CD4-positive, alpha-beta T cell (primary cell): ENCODE data around the gene ZNF365. TPM values are rescaled to one million over a fixed set of nuclear protein-coding genes. Genes with fewer than 3 reads are reported as not detected.

Source experiments
- ATAC-seq: fragments of 200-7000 bp; cut with Tn5 transposase; one replicate; pipeline ENCODE4 v1.10.0; 2022; ENCODE audit warnings: mild to moderate bottlenecking; ENCODE audit not compliant: poor library complexity
- CTCF ChIA-PET: fragments of 350-600 bp; sonication (Branson Sonifier 250); formaldehyde crosslinking; loops from one replicate; lab custom pipeline; 2021; ENCODE audit warnings: antibody characterized with exemption, inconsistent platforms; lab: Charles Lee
- POLR2A ChIA-PET: fragments of 350-600 bp; sonication (Branson Sonifier 250); formaldehyde crosslinking; loops from one replicate; lab custom pipeline; 2021; ENCODE audit warnings: antibody characterized with exemption, inconsistent platforms; lab: Charles Lee
- DNase-seq, 14 experiments: peaks; one replicate each; pipeline ENCODE4 v3.0.0-alpha.2; 2013 to 2020; ENCODE audit warnings: mixed read lengths in 2 of 14
- H3K27ac ChIP-seq, 2 donors: one replicate each; pipeline versions ENCODE4 v1.5.1 to v1.7.0; 2013; ENCODE audit warnings: low read length in 2 of 2, low read depth in 1 of 2, mild to moderate bottlenecking in 1 of 2
- H3K27me3 ChIP-seq, 2 experiments: 1 replicate in 1 of 2; 2 replicates in 1 of 2; pipeline versions ENCODE4 v1.6.1 to v1.7.0; 2013; ENCODE audit warnings: low read length in 2 of 2, control low read depth in 1 of 2, mild to moderate bottlenecking in 1 of 2, moderate library complexity in 1 of 2; ENCODE audit not compliant: insufficient read depth in 2 of 2, control insufficient read depth in 1 of 2
- H3K36me3 ChIP-seq: one replicate; pipeline ENCODE4 v1.6.1; 2013; ENCODE audit warnings: low read length, control low read depth; ENCODE audit not compliant: insufficient read depth
- H3K4me1 ChIP-seq: one replicate; pipeline ENCODE4 v1.6.1; 2013; ENCODE audit warnings: low read length, control low read depth; ENCODE audit not compliant: insufficient read depth
- H3K4me3 ChIP-seq: one replicate; pipeline ENCODE4 v1.5.1; 2013; ENCODE audit warnings: mild to moderate bottlenecking, low read length, moderate library complexity
- H3K9me3 ChIP-seq, 2 experiments: 1 replicate in 1 of 2; 2 replicates in 1 of 2; pipeline versions ENCODE4 v1.6.1 to v1.7.0; 2013; ENCODE audit warnings: low read length in 2 of 2, mild to moderate bottlenecking in 2 of 2, control low read depth in 1 of 2, moderate library complexity in 1 of 2; ENCODE audit not compliant: control insufficient read depth in 1 of 2, insufficient read depth in 1 of 2
- H3K27ac Mint-ChIP-seq: one replicate; pipeline ENCODE4 v1.8.0; 2020; ENCODE audit warnings: mixed read lengths
- H3K27me3 Mint-ChIP-seq: one replicate; pipeline ENCODE4 v1.8.0; 2021; ENCODE audit warnings: mixed read lengths
- H3K36me3 Mint-ChIP-seq: one replicate; pipeline ENCODE4 v1.8.0; 2021; ENCODE audit warnings: low read depth, mixed read lengths
- H3K4me1 Mint-ChIP-seq: one replicate; pipeline ENCODE4 v1.8.0; 2021; ENCODE audit warnings: low read depth, mixed read lengths
- H3K4me3 Mint-ChIP-seq: one replicate; pipeline ENCODE4 v1.8.0; 2020; ENCODE audit warnings: mild to moderate bottlenecking, mixed read lengths
- H3K9me3 Mint-ChIP-seq: one replicate; pipeline ENCODE4 v1.8.0; 2020; ENCODE audit warnings: mixed read lengths
- CTCF ChIP-seq: fragments of 200-600 bp; IDR thresholded peaks from one replicate; pipeline ENCODE4 v1.8.0; 2022; ENCODE audit warnings: antibody characterized with exemption, mild to moderate bottlenecking
- intact Hi-C, 2 experiments: fragments of 100-400 bp; cut with DNase I in 1 of 2; cut with micrococcal nuclease in 1 of 2; formaldehyde crosslinking; loops; one replicate each; pipeline versions ENCODE4 v1.15.1 to v1.9.0; 2023 to 2025; cut with DNase I, micrococcal nuclease
- total RNA-seq, 174 experiments: library from RNA in 2 of 174; stranded (reverse) in 2 of 174; gene quantifications; one replicate each; pipeline ENCODE4 v1.2.3 and lab custom pipeline; 2021 to 2026

ZNF365 gene
- total RNA-seq, 2 experiments from 2014 or later, result 1.8 to 2.0 TPM

- intact Hi-C loops, result no loop called here
- Histone ChIP-seq H3K9me3 (no peaks in the 10 kb centered on the region), H3K4me3 (no peak overlapping the region), H3K36me3 (no peaks in the 10 kb centered on the region), H3K4me1 (no peaks in the 10 kb centered on the region), H3K27me3 (no peaks in the 10 kb centered on the region), H3K27ac (no peak overlapping the region)
- POLR2A ChIA-PET, result no interaction called here
- CTCF ChIA-PET, result no interaction called here
- H3K27me3 Mint-ChIP-seq, result peaks cover 6% of the 10 kb centered on the region
- H3K27ac Mint-ChIP-seq, result no peak overlapping the region
- no peak for TF ChIP-seq CTCF
- no peaks in the 10 kb centered on the region for H3K4me1 Mint-ChIP-seq
- no peaks in the 10 kb centered on the region for H3K9me3 Mint-ChIP-seq
- ATAC-seq, result no peak
- no peaks in the 10 kb centered on the region for H3K36me3 Mint-ChIP-seq
- H3K4me3 Mint-ChIP-seq, result no peak overlapping the region
- DNase-seq, result no peak
Measured at GRCh38 chr10:62394556-62395018, 20.4 kb downstream of the ZNF365 start.

- Mint-ChIP-seq H3K9me3 (no peaks in the 10 kb centered on the region), H3K4me1 (no peaks in the 10 kb centered on the region), H3K36me3 (no peaks in the 10 kb centered on the region), H3K4me3 (no peak overlapping the region), H3K27me3 (peaks cover 6% of the 10 kb centered on the region), H3K27ac (no peak overlapping the region)
- intact Hi-C loops, result no loop called here
- Histone ChIP-seq H3K4me3 (no peak overlapping the region), H3K27me3 (no peaks in the 10 kb centered on the region), H3K27ac (no peak overlapping the region), H3K36me3 (no peaks in the 10 kb centered on the region), H3K4me1 (no peaks in the 10 kb centered on the region), H3K9me3 (no peaks in the 10 kb centered on the region)
- POLR2A ChIA-PET, result no interaction called here
- no peak for DNase-seq
- CTCF ChIA-PET, result no interaction called here
- ATAC-seq, result no peak
- TF ChIP-seq CTCF, result no peak
Measured at GRCh38 chr10:62395892-62396291, 21.7 kb downstream of the ZNF365 start.

GRCh38 chr10:62396864-62397263 lies 22.7 kb downstream of the ZNF365 start:
- Histone ChIP-seq H3K4me3 (no peak overlapping the region), H3K4me1 (no peaks in the 10 kb centered on the region), H3K27me3 (no peaks in the 10 kb centered on the region), H3K36me3 (no peaks in the 10 kb centered on the region), H3K27ac (no peak overlapping the region), H3K9me3 (no peaks in the 10 kb centered on the region)
- DNase-seq, result no peak
- Mint-ChIP-seq H3K4me1 (no peaks in the 10 kb centered on the region), H3K27ac (no peak overlapping the region), H3K27me3 (peaks cover 6% of the 10 kb centered on the region), H3K4me3 (no peak overlapping the region), H3K36me3 (no peaks in the 10 kb centered on the region), H3K9me3 (no peaks in the 10 kb centered on the region)
- no peak for ATAC-seq
- CTCF ChIA-PET, result no interaction called here
- POLR2A ChIA-PET, result no interaction called here
- TF ChIP-seq CTCF, result no peak
- intact Hi-C loops, result no loop called here
